ENCODE measurements around the gene JUP. TPM values are rescaled to one million over a fixed set of nuclear protein-coding genes. Genes with fewer than 3 reads are reported as not detected.
A peak's percentile ranks its signal among the peaks of the same experiment; 100 is the strongest.
"Not testable (repeated sequence)": the region's sequence is repeated elsewhere in the genome, so short reads cannot be mapped to it uniquely, and the experiment has no call there.

Gene JUP
- polyA plus RNA-seq, 1 donor: 31.0 TPM

GRCh38 chr17:41781404-41782110 is 5.0 kb downstream of the JUP start:
- no peak for DNase-seq (ENCODE audit: low read depth)

- no peak for DNase-seq (ENCODE audit: low read depth)
Measured at GRCh38 chr17:41779954-41780353, 6.6 kb downstream of the JUP start.

GRCh38 chr17:41777574-41778188 is 8.8 kb downstream of the JUP start:
- DNase-seq (ENCODE audit: low read depth): peak; percentile 79

- DNase-seq (ENCODE audit: low read depth): no peak
Measured at GRCh38 chr17:41777157-41777573, 9.3 kb downstream of the JUP start.

GRCh38 chr17:41776262-41776900 is 10.1 kb downstream of the JUP start:
- DNase-seq (ENCODE audit: low read depth): not testable (repeated sequence)

- no peak for DNase-seq (ENCODE audit: low read depth)
Measured at GRCh38 chr17:41775394-41776226, 10.9 kb downstream of the JUP start.

GRCh38 chr17:41773731-41774193 is 12.7 kb downstream of the JUP start:
- DNase-seq (ENCODE audit: low read depth): no peak

- DNase-seq (ENCODE audit: low read depth): no peak
Measured at GRCh38 chr17:41773190-41773588, 13.3 kb downstream of the JUP start.

- no peak for DNase-seq (ENCODE audit: low read depth)
Measured at GRCh38 chr17:41772586-41773189, 13.8 kb downstream of the JUP start.

GRCh38 chr17:41772218-41772585 is 14.3 kb downstream of the JUP start:
- DNase-seq (ENCODE audit: low read depth): no peak

GRCh38 chr17:41771389-41772206 is 14.9 kb downstream of the JUP start:
- no peak for DNase-seq (ENCODE audit: low read depth)

- DNase-seq (ENCODE audit: low read depth): no peak
Measured at GRCh38 chr17:41769985-41770384, 16.5 kb downstream of the JUP start.

- no peak for DNase-seq (ENCODE audit: low read depth)
Measured at GRCh38 chr17:41769346-41769862, 17.1 kb downstream of the JUP start.

GRCh38 chr17:41768682-41769288 is 17.7 kb downstream of the JUP start:
- no peak for DNase-seq (ENCODE audit: low read depth)

GRCh38 chr17:41767324-41768042 is 19.0 kb downstream of the JUP start:
- no peak for DNase-seq (ENCODE audit: low read depth)

- DNase-seq (ENCODE audit: low read depth): no peak
Measured at GRCh38 chr17:41766135-41766534, 20.4 kb downstream of the JUP start.

GRCh38 chr17:41763327-41763726 is 23.2 kb downstream of the JUP start:
- DNase-seq (ENCODE audit: low read depth): no peak

- DNase-seq (ENCODE audit: low read depth): no peak
Measured at GRCh38 chr17:41762841-41763240, 23.7 kb downstream of the JUP start.

- DNase-seq (ENCODE audit: low read depth): no peak
Measured at GRCh38 chr17:41762391-41762790, 24.1 kb downstream of the JUP start.
